ENCODE measurements around the gene ZNF823. TPM values are rescaled to one million over a fixed set of nuclear protein-coding genes. Genes with fewer than 3 reads are reported as not detected.

Gene ZNF823
- polyA plus RNA-seq, 1 of the 3 experiments (the other 2 are of a cell fraction) = 1.5 TPM

- TF ChIP-seq ZBTB33 (IDR thresholded peaks at IDR 0.05; ENCODE audit: borderline replicate concordance, low read depth) (no peak), FOSL2 (IDR thresholded peaks at IDR 0.05; ENCODE audit: borderline replicate concordance, low read depth) (no peak), ELF1 (IDR thresholded peaks at IDR 0.05) (no peak), SIN3A (IDR thresholded peaks at IDR 0.05; ENCODE audit: borderline replicate concordance, low read depth, low read length) (no peak), MXI1 (IDR thresholded peaks at IDR 0.05; ENCODE audit: low read depth, low read length) (no peak)
These were observed 24.4 kb upstream of the ZNF823 start (continued) for GRCh38 chr19:11763117-11763516.

- Histone ChIP-seq H3K4me3 (ENCODE audit: low read depth in 2 of 2, low read length in 1 of 2) (no peak overlapping the region), H3K27ac (ENCODE audit: low read depth in 2 of 2, low read length in 1 of 2) (no peak overlapping the region), H2AFZ (ENCODE audit: low read depth) (no peak overlapping the region), H3K4me1 (ENCODE audit: control insufficient read depth in 1 of 2, insufficient read depth in 2 of 2, low read depth in 1 of 2, low read length in 1 of 2) (no peaks in the 10 kb centered on the region), H3K4me2 (no peak overlapping the region), H3F3A (replicated peaks; ENCODE audit: insufficient read depth) (no peaks in the 10 kb centered on the region), H3K9ac (no peak overlapping the region), H4K20me1 (ENCODE audit: insufficient read depth) (no peaks in the 10 kb centered on the region), H3K9me2 (no peaks in the 10 kb centered on the region), H3K79me2 (ENCODE audit: insufficient read depth) (no peaks in the 10 kb centered on the region), H3K27me3 (ENCODE audit: insufficient read depth) (no peaks in the 10 kb centered on the region), H3K36me3 (replicated peaks in 1 of 2; ENCODE audit: control insufficient read depth in 1 of 2, insufficient read depth in 2 of 2, low read length in 1 of 2) (no peaks in the 10 kb centered on the region), H3K9me3 (no peaks in the 10 kb centered on the region)
- TF ChIP-seq CTCF (IDR thresholded peaks at IDR 0.05) (no peak), NRF1 (IDR thresholded peaks at IDR 0.05; ENCODE audit: low read depth, low read length) (no peak), FOXJ3 (CRISPR knock-in tag; IDR thresholded peaks at IDR 0.05) (no peak), JUND (IDR thresholded peaks at IDR 0.05) (no peak)
- ChIA-PET CTCF (no interaction called here), POLR2A (no interaction called here)
- no peak for DNase-seq
- 13% methylated on average over 7 of the region's 7 CpGs for WGBS (ENCODE audit: low lambda C conversion rate)
These were observed 21.1 kb upstream of the ZNF823 start for GRCh38 chr19:11759805-11760204.

GRCh38 chr19:11756965-11757364 is 18.2 kb upstream of the ZNF823 start:
- no peaks in the 10 kb centered on the region for H4K20me1 ChIP-seq (ENCODE audit: insufficient read depth)
- H3F3A ChIP-seq (replicated peaks; ENCODE audit: insufficient read depth) = no peaks in the 10 kb centered on the region
- H3K36me3 ChIP-seq (replicated peaks in 1 of 2; ENCODE audit: control insufficient read depth in 1 of 2, insufficient read depth in 2 of 2, low read length in 1 of 2) = no peaks in the 10 kb centered on the region
- no peak overlapping the region for H3K4me2 ChIP-seq
- no peak overlapping the region for H3K4me3 ChIP-seq (ENCODE audit: low read depth in 2 of 2, low read length in 1 of 2)
- no peaks in the 10 kb centered on the region for H3K4me1 ChIP-seq (ENCODE audit: control insufficient read depth in 1 of 2, insufficient read depth in 2 of 2, low read depth in 1 of 2, low read length in 1 of 2)
- H2AFZ ChIP-seq (ENCODE audit: low read depth) = no peak overlapping the region
- no peak overlapping the region for H3K27ac ChIP-seq (ENCODE audit: low read depth in 2 of 2, low read length in 1 of 2)
- POLR2A ChIA-PET = no interaction called here
- H3K27me3 ChIP-seq (ENCODE audit: insufficient read depth) = no peaks in the 10 kb centered on the region
- 0% methylated on average over 1 of the region's 1 CpG for WGBS (ENCODE audit: low lambda C conversion rate)
- H3K9me3 ChIP-seq = no peaks in the 10 kb centered on the region
- no peak overlapping the region for H3K9ac ChIP-seq
- TF ChIP-seq RFX5 (IDR thresholded peaks at IDR 0.05; ENCODE audit: low read length) (no peak), POLR2AphosphoS5 (IDR thresholded peaks at IDR 0.05; ENCODE audit: low read depth, low read length) (no peak), NRF1 (IDR thresholded peaks at IDR 0.05; ENCODE audit: low read depth, low read length) (no peak), FOXM1 (IDR thresholded peaks at IDR 0.05; ENCODE audit: low read depth) (no peak), EP300 (IDR thresholded peaks at IDR 0.05; ENCODE audit: borderline replicate concordance in 1 of 2, low read depth in 1 of 2, low read length in 1 of 2) (no peak), TAF1 (IDR thresholded peaks at IDR 0.05; ENCODE audit: borderline replicate concordance, low read depth, low read length) (no peak), CTCF (IDR thresholded peaks at IDR 0.05) (no peak), TEAD4 (IDR thresholded peaks at IDR 0.05; ENCODE audit: borderline replicate concordance, insufficient read depth) (no peak), YY1 (IDR thresholded peaks at IDR 0.05; ENCODE audit: low read depth) (no peak), GABPA (IDR thresholded peaks at IDR 0.05; ENCODE audit: low read depth) (no peak), CHD2 (IDR thresholded peaks at IDR 0.05; ENCODE audit: low read length, partially characterized antibody) (no peak), USF1 (IDR thresholded peaks at IDR 0.05; ENCODE audit: borderline replicate concordance, low read depth) (no peak)
- TF ChIP-seq, protein P1, sequence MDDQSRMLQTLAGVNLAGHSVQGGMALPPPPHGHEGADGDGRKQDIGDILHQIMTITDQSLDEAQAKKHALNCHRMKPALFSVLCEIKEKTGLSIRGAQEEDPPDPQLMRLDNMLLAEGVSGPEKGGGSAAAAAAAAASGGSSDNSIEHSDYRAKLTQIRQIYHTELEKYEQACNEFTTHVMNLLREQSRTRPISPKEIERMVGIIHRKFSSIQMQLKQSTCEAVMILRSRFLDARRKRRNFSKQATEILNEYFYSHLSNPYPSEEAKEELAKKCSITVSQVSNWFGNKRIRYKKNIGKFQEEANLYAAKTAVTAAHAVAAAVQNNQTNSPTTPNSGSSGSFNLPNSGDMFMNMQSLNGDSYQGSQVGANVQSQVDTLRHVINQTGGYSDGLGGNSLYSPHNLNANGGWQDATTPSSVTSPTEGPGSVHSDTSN (IDR thresholded peaks at IDR 0.05) = no peak
- H3K9me2 ChIP-seq = no peaks in the 10 kb centered on the region
- CTCF ChIA-PET = no interaction called here
- H3K79me2 ChIP-seq (ENCODE audit: insufficient read depth) = no peaks in the 10 kb centered on the region
- DNase-seq = no peak
